HG02981 (cell line): Measurements from ENCODE around the gene PCCA.
"Not testable (repeated sequence)": the region's sequence is repeated elsewhere in the genome, so short reads cannot be mapped to it uniquely, and the experiment has no call there.

Source experiments
- ATAC-seq: cut with Tn5 transposase; IDR thresholded peaks from one replicate; pipeline ENCODE4 v1.9.1; 2021; ENCODE audit warnings: mild to moderate bottlenecking, moderate library complexity; ENCODE audit not compliant: unreplicated experiment

PCCA gene

GRCh38 chr13:100521851-100522617 is 433.1 kb downstream of the PCCA start:
- ATAC-seq = no peak

GRCh38 chr13:100522618-100523309 is 433.9 kb downstream of the PCCA start:
- no peak for ATAC-seq

- no peak for ATAC-seq
These were observed 434.5 kb downstream of the PCCA start for GRCh38 chr13:100523411-100523810.

- ATAC-seq = no peak
These were observed 435.1 kb downstream of the PCCA start for GRCh38 chr13:100523981-100524386.

- ATAC-seq = not testable (repeated sequence)
These were observed 435.8 kb downstream of the PCCA start for GRCh38 chr13:100524688-100525087.

- ATAC-seq = no peak
These were observed 436.8 kb downstream of the PCCA start for GRCh38 chr13:100525453-100526317.

- no peak for ATAC-seq
These were observed 437.6 kb downstream of the PCCA start for GRCh38 chr13:100526318-100527000.

- no peak for ATAC-seq
These were observed 438.8 kb downstream of the PCCA start for GRCh38 chr13:100527644-100528043.

GRCh38 chr13:100528353-100528752 is 439.5 kb downstream of the PCCA start:
- no peak for ATAC-seq

- no peak for ATAC-seq
These were observed 439.9 kb downstream of the PCCA start for GRCh38 chr13:100528820-100529219.

GRCh38 chr13:100529666-100530377 is 440.9 kb downstream of the PCCA start:
- ATAC-seq = no peak

- ATAC-seq = no peak
These were observed 441.8 kb downstream of the PCCA start for GRCh38 chr13:100530671-100531213.

GRCh38 chr13:100532090-100532766 is 443.3 kb downstream of the PCCA start:
- ATAC-seq = no peak

- no peak for ATAC-seq
These were observed 444.0 kb downstream of the PCCA start for GRCh38 chr13:100532836-100533435.

GRCh38 chr13:100533588-100534041 is 444.7 kb downstream of the PCCA start:
- ATAC-seq = no peak

GRCh38 chr13:100534147-100534843 is 445.4 kb downstream of the PCCA start:
- no peak for ATAC-seq

- ATAC-seq = no peak
These were observed 446.0 kb downstream of the PCCA start for GRCh38 chr13:100534911-100535310.

GRCh38 chr13:100535426-100536135 is 446.7 kb downstream of the PCCA start:
- ATAC-seq = no peak
